HG03558 (cell line): ENCODE measurements around the gene TCF4.

Experiments
- ATAC-seq: cut with Tn5 transposase; IDR thresholded peaks from one replicate; pipeline ENCODE4 v1.9.1; 2021; ENCODE audit warnings: moderate number of reproducible peaks; ENCODE audit not compliant: unreplicated experiment; ENCODE audit errors: extremely low read depth

The TCF4 gene

GRCh38 chr18:55452123-55452611 is 135.8 kb downstream of the TCF4 start:
- ATAC-seq, result no peak

- ATAC-seq, result no peak
Observed at GRCh38 chr18:55449412-55450140, 138.4 kb downstream of the TCF4 start.

- ATAC-seq, result no peak
Observed at GRCh38 chr18:55448420-55448819, 139.6 kb downstream of the TCF4 start.

GRCh38 chr18:55447672-55448018 is 140.3 kb downstream of the TCF4 start:
- ATAC-seq, result no peak

GRCh38 chr18:55446996-55447671 is 140.9 kb downstream of the TCF4 start:
- no peak for ATAC-seq

GRCh38 chr18:55444536-55444935 is 143.5 kb downstream of the TCF4 start:
- no peak for ATAC-seq

- no peak for ATAC-seq
Observed at GRCh38 chr18:55443776-55444175, 144.2 kb downstream of the TCF4 start.

GRCh38 chr18:55442561-55442960 is 145.4 kb downstream of the TCF4 start:
- no peak for ATAC-seq

GRCh38 chr18:55440988-55441387 is 147.0 kb downstream of the TCF4 start:
- ATAC-seq, result no peak

GRCh38 chr18:55439056-55439455 is 148.9 kb downstream of the TCF4 start:
- no peak for ATAC-seq

GRCh38 chr18:55435592-55435991 is 152.4 kb downstream of the TCF4 start:
- ATAC-seq, result no peak

- no peak for ATAC-seq
Observed at GRCh38 chr18:55433648-55434047, 154.3 kb downstream of the TCF4 start.

GRCh38 chr18:55433140-55433539 is 154.9 kb downstream of the TCF4 start:
- no peak for ATAC-seq

GRCh38 chr18:55432307-55433040 is 155.5 kb downstream of the TCF4 start:
- ATAC-seq, result no peak

- no peak for ATAC-seq
Observed at GRCh38 chr18:55430026-55430425, 158.0 kb downstream of the TCF4 start.

- ATAC-seq, result no peak
Observed at GRCh38 chr18:55427951-55428350, 160.0 kb downstream of the TCF4 start.

GRCh38 chr18:55425698-55426097 is 162.3 kb downstream of the TCF4 start:
- no peak for ATAC-seq

- no peak for ATAC-seq
Observed at GRCh38 chr18:55422456-55423180, 165.4 kb downstream of the TCF4 start.

- ATAC-seq, result no peak
Observed at GRCh38 chr18:55421615-55422419, 166.2 kb downstream of the TCF4 start.

- no peak for ATAC-seq
Observed at GRCh38 chr18:55421308-55421614, 166.7 kb downstream of the TCF4 start.
